H1 (cell line): ENCODE results near the gene GRID1. TPM values are rescaled to one million over a fixed set of nuclear protein-coding genes. Genes with fewer than 3 reads are reported as not detected.

Source experiments
- CTCF ChIA-PET: fragments of 300-600 bp; sonication (Branson Sonifier 250); formaldehyde crosslinking; loops from one replicate; lab custom pipeline; 2021; ENCODE audit not compliant: partially characterized antibody; lab: Charles Lee
- POLR2A ChIA-PET: fragments of 300-600 bp; sonication (Branson Sonifier 250); formaldehyde crosslinking; loops from one replicate; lab custom pipeline; 2021; ENCODE audit warnings: inconsistent platforms; ENCODE audit not compliant: partially characterized antibody; lab: Charles Lee
- DNase-seq, 2 experiments: peaks; one replicate each; pipeline versions ENCODE4 v3.0.0 to v3.0.0-alpha.2; 2010 to 2022; ENCODE audit warnings: low spot score in 2 of 2, low read depth in 1 of 2, mixed read lengths in 1 of 2
- FAIRE-seq: peaks from 2 replicates; lab custom pipeline; 2011; peaks lifted over from hg19 to GRCh38; lab: Jason Lieb, UNC
- H2AFZ ChIP-seq: 2 replicates; pipeline ENCODE4 v1.8.1; 2012; ENCODE audit warnings: low read length, inconsistent platforms
- H2AK5ac ChIP-seq: 2 replicates; pipeline ENCODE4 v1.6.1; 2013; ENCODE audit warnings: low read depth, low read length
- H2BK120ac ChIP-seq: replicated peaks from 2 replicates; pipeline ENCODE3; 2013; ENCODE audit warnings: low read depth, low read length, inconsistent platforms
- H2BK12ac ChIP-seq: 2 replicates; pipeline ENCODE4 v1.6.1; 2013; ENCODE audit warnings: low read depth, low read length
- H2BK15ac ChIP-seq: 2 replicates; pipeline ENCODE4 v1.6.1; 2013; ENCODE audit warnings: low read length
- H2BK20ac ChIP-seq: 2 replicates; pipeline ENCODE4 v1.6.1; 2013; ENCODE audit warnings: low read length
- H2BK5ac ChIP-seq: 2 replicates; pipeline ENCODE4 v1.6.1; 2013; ENCODE audit warnings: low read depth, low read length
- H3K14ac ChIP-seq: 2 replicates; pipeline ENCODE4 v1.6.1; 2013; ENCODE audit warnings: inconsistent platforms; ENCODE audit not compliant: insufficient read length
- H3K18ac ChIP-seq: 2 replicates; pipeline ENCODE4 v1.6.1; 2013; ENCODE audit warnings: low read length; ENCODE audit errors: extremely low read depth
- H3K23ac ChIP-seq: 2 replicates; pipeline ENCODE4 v1.6.1; 2013; ENCODE audit warnings: inconsistent platforms; ENCODE audit not compliant: insufficient read length
- H3K23me2 ChIP-seq: 2 replicates; pipeline ENCODE4 v1.6.1; 2013; ENCODE audit warnings: low read depth, low read length
- H3K27ac ChIP-seq: 2 replicates; pipeline ENCODE4 v1.6.1; 2011; ENCODE audit warnings: low read depth, low read length, inconsistent platforms
- H3K27me3 ChIP-seq, 4 experiments: replicated peaks in 1 of 4; 1 replicate in 1 of 4; 2 replicates in 3 of 4; pipeline versions ENCODE4 v1.6.1 to v1.8.1; 2011 to 2013; ENCODE audit warnings: low read length in 3 of 4, mild to moderate bottlenecking in 3 of 4, inconsistent platforms in 2 of 4, mixed read lengths in 2 of 4, moderate library complexity in 1 of 4; ENCODE audit not compliant: control insufficient read depth in 3 of 4, insufficient read depth in 3 of 4; ENCODE audit errors: extremely low read depth in 1 of 4
- H3K36me3 ChIP-seq, 4 experiments: 2 replicates each; pipeline versions ENCODE4 v1.6.1 to v1.8.1; 2011 to 2013; ENCODE audit warnings: mild to moderate bottlenecking in 4 of 4, low read length in 3 of 4, moderate library complexity in 2 of 4, control low read depth in 1 of 4, inconsistent platforms in 1 of 4; ENCODE audit not compliant: insufficient read depth in 4 of 4, control insufficient read depth in 2 of 4
- H3K4ac ChIP-seq: replicated peaks from 2 replicates; pipeline ENCODE3; 2013; ENCODE audit warnings: low read length, low read depth, mixed read lengths, inconsistent platforms; ENCODE audit not compliant: insufficient read length
- H3K4me1 ChIP-seq, 4 experiments: replicated peaks in 1 of 4; 1 replicate in 1 of 4; 2 replicates in 3 of 4; pipeline versions ENCODE4 v1.6.1 to v1.8.1; 2011 to 2013; ENCODE audit warnings: low read length in 3 of 4, inconsistent platforms in 2 of 4, mixed read lengths in 1 of 4; ENCODE audit not compliant: insufficient read depth in 4 of 4, control insufficient read depth in 3 of 4
- H3K4me2 ChIP-seq, 2 experiments: 2 replicates each; pipeline versions ENCODE4 v1.6.1 to v1.8.1; 2011 to 2013; ENCODE audit warnings: low read depth in 2 of 2, low read length in 2 of 2, control low read depth in 1 of 2, inconsistent platforms in 1 of 2, mild to moderate bottlenecking in 1 of 2; ENCODE audit not compliant: insufficient read depth in 1 of 2
- H3K4me3 ChIP-seq, 4 experiments: fragments of 200-600, 300-600 bp in 1 of 4; sonication (generic), shearing (Covaris generic), sonication (Bioruptor Twin) in 1 of 4; 2 replicates each; pipeline versions ENCODE4 v1.5.1 to v1.8.1; 2011 to 2016; ENCODE audit warnings: low read length in 4 of 4, low read depth in 3 of 4, control low read depth in 2 of 4, inconsistent platforms in 2 of 4, mild to moderate bottlenecking in 2 of 4, mixed read lengths in 1 of 4, moderate library complexity in 1 of 4; ENCODE audit not compliant: insufficient read depth in 2 of 4; ENCODE audit errors: extremely low read depth in 1 of 4
- H3K56ac ChIP-seq: replicated peaks from 2 replicates; pipeline ENCODE3; 2013; ENCODE audit warnings: low read depth, mild to moderate bottlenecking, mixed read lengths, low read length, inconsistent platforms; ENCODE audit not compliant: insufficient read length
- H3K79me1 ChIP-seq: 2 replicates; pipeline ENCODE4 v1.6.1; 2013; ENCODE audit warnings: low read depth, low read length, control low read depth
- H3K79me2 ChIP-seq, 2 experiments: 2 replicates each; pipeline versions ENCODE4 v1.6.1 to v1.8.1; 2012 to 2013; ENCODE audit warnings: low read length in 2 of 2, mild to moderate bottlenecking in 2 of 2, inconsistent platforms in 1 of 2; ENCODE audit not compliant: insufficient read depth in 2 of 2, control insufficient read depth in 1 of 2
- H3K9ac ChIP-seq, 4 experiments: replicated peaks in 1 of 4; 1 replicate in 1 of 4; 2 replicates in 3 of 4; pipeline versions ENCODE4 v1.6.1 to v1.8.1; 2011 to 2013; ENCODE audit warnings: low read depth in 3 of 4, low read length in 3 of 4, control low read depth in 2 of 4, mild to moderate bottlenecking in 2 of 4, moderate library complexity in 2 of 4, inconsistent platforms in 1 of 4; ENCODE audit errors: extremely low read depth in 1 of 4
- H3K9me3 ChIP-seq, 2 experiments: 2 replicates each; pipeline versions ENCODE4 v1.6.1 to v1.8.1; 2012 to 2013; ENCODE audit warnings: mild to moderate bottlenecking in 2 of 2, moderate library complexity in 2 of 2, control low read depth in 1 of 2, inconsistent platforms in 1 of 2, low read depth in 1 of 2, low read length in 1 of 2, mixed read lengths in 1 of 2; ENCODE audit not compliant: insufficient read depth in 2 of 2
- H4K20me1 ChIP-seq, 2 experiments: replicated peaks in 1 of 2; 2 replicates each; pipeline versions ENCODE3 to v1.8.1; 2011 to 2013; ENCODE audit warnings: inconsistent platforms in 2 of 2, low read length in 2 of 2, mild to moderate bottlenecking in 1 of 2; ENCODE audit not compliant: insufficient read depth in 2 of 2, control insufficient read depth in 1 of 2
- H4K5ac ChIP-seq: 2 replicates; pipeline ENCODE4 v1.6.1; 2013; ENCODE audit warnings: low read length, low read depth, mixed read lengths, inconsistent platforms; ENCODE audit not compliant: insufficient read length
- H4K8ac ChIP-seq: 2 replicates; pipeline ENCODE4 v1.8.0; 2013; ENCODE audit warnings: mild to moderate bottlenecking, moderate library complexity, low read length, inconsistent platforms; ENCODE audit not compliant: insufficient read depth; ENCODE audit errors: extremely low read depth
- H4K91ac ChIP-seq: replicated peaks from 2 replicates; pipeline ENCODE3; 2013; ENCODE audit warnings: low read length, mixed read lengths, inconsistent platforms; ENCODE audit not compliant: insufficient read length
- ASH2L ChIP-seq: fragments of 200-600, 300-600 bp; sonication (generic); IDR thresholded peaks from one replicate; pipeline ENCODE4 v1.7.1; 2017; ENCODE audit warnings: low read length
- CBX8 ChIP-seq: fragments of 300-800, 300-1000 bp; sonication (generic); IDR thresholded peaks from 2 replicates; pipeline ENCODE4 v1.7.1; 2016; ENCODE audit warnings: low read depth, low read length, borderline replicate concordance
- EP300 ChIP-seq, 2 experiments: IDR thresholded peaks; 1 replicate in 1 of 2; 2 replicates in 1 of 2; pipeline ENCODE4 v1.6.1; 2011 to 2012; ENCODE audit warnings: low read depth in 2 of 2, low read length in 2 of 2, mild to moderate bottlenecking in 2 of 2, borderline replicate concordance in 1 of 2, inconsistent platforms in 1 of 2, moderate library complexity in 1 of 2
- FOSL1 ChIP-seq: IDR thresholded peaks from 2 replicates; pipeline ENCODE4 v1.6.1; 2011; ENCODE audit warnings: mild to moderate bottlenecking, low read depth, low read length, moderate library complexity; ENCODE audit not compliant: insufficient read depth
- GABPA ChIP-seq: IDR thresholded peaks from 2 replicates; pipeline ENCODE4 v1.6.1; 2011; ENCODE audit warnings: mild to moderate bottlenecking, low read length, moderate library complexity, borderline replicate concordance; ENCODE audit not compliant: insufficient read depth
- HDAC2 ChIP-seq, 2 experiments: fragments of 300-600 bp in 1 of 2; sonication (generic) in 1 of 2; IDR thresholded peaks; 2 replicates each; pipeline ENCODE4 v1.6.1; 2011 to 2012; ENCODE audit warnings: low read depth in 2 of 2, low read length in 2 of 2, mild to moderate bottlenecking in 2 of 2, moderate library complexity in 2 of 2, borderline replicate concordance in 1 of 2, inconsistent platforms in 1 of 2
- KDM1A ChIP-seq: fragments of 200-600, 300-600 bp; sonication (generic); IDR thresholded peaks from 2 replicates; pipeline ENCODE4 v1.7.1; 2016; ENCODE audit warnings: mild to moderate bottlenecking, low read length, borderline replicate concordance
- PHF8 ChIP-seq: fragments of 200-600 bp; sonication (generic); conservative IDR thresholded peaks from 2 replicates; pipeline ENCODE4 v1.7.1; 2012; ENCODE audit warnings: low read depth, mild to moderate bottlenecking, inconsistent platforms, low read length, moderate library complexity
- POU5F1 ChIP-seq: IDR thresholded peaks from 2 replicates; pipeline ENCODE4 v1.6.1; 2011; ENCODE audit warnings: low read depth, mild to moderate bottlenecking, low read length, moderate library complexity
- RFX5 ChIP-seq: IDR thresholded peaks from 2 replicates; pipeline ENCODE4 v1.6.1; 2011; ENCODE audit warnings: low read depth, low read length, improper control_type of control experiment, borderline replicate concordance
- SIX5 ChIP-seq: IDR thresholded peaks from 2 replicates; pipeline ENCODE4 v1.6.1; 2011; ENCODE audit warnings: mild to moderate bottlenecking, low read depth, low read length
- SP1 ChIP-seq: IDR thresholded peaks from 2 replicates; pipeline ENCODE4 v1.6.1; 2011; ENCODE audit warnings: low read depth, low read length
- TBP ChIP-seq: IDR thresholded peaks from 2 replicates; pipeline ENCODE4 v1.6.1; 2011; ENCODE audit warnings: low read depth, low read length, improper control_type of control experiment
- TCF12 ChIP-seq: IDR thresholded peaks from 2 replicates; pipeline ENCODE4 v1.6.1; 2011; ENCODE audit warnings: low read depth, mild to moderate bottlenecking, low read length
- TEAD4 ChIP-seq: IDR thresholded peaks from 2 replicates; pipeline ENCODE4 v1.6.1; 2012; ENCODE audit warnings: low read depth, low read length, inconsistent platforms, mixed read lengths
- WGBS, 2 experiments: shearing (Covaris generic) in 1 of 2; methylation state at CpG; one replicate each; pipeline versions ENCODE4 v1.1.6 to v1.1.7; 2013 to 2015; ENCODE audit warnings: low lambda C conversion rate in 2 of 2, mixed read lengths in 2 of 2, inconsistent platforms in 1 of 2, low coverage in 1 of 2, missing lambda C conversion rate in 1 of 2; ENCODE audit not compliant: insufficient replicate concordance in 2 of 2, insufficient coverage in 1 of 2, insufficient read length in 1 of 2; ENCODE audit errors: extremely low coverage in 1 of 2, missing lambda C conversion rate in 1 of 2; 5-methylcytosine and 5-hydroxymethylcytosine counted together
- polyA plus RNA-seq, 7 experiments: library from polyadenylated mRNA; depleted of rRNA in 3 of 7; stranded (reverse) in 5 of 7; unstranded in 2 of 7; fragments of >200 nt in 5 of 7; fragments of 200-250 nt in 2 of 7; gene quantifications; 1 replicate in 5 of 7; 2 replicates in 1 of 7; 4 replicates in 1 of 7; pipeline versions ENCODE4 v1.2.1 to v1.2.3, GENCODE V29; 2011 to 2013; ENCODE audit warnings: missing spikeins in 2 of 7, mixed read lengths in 2 of 7
- total RNA-seq: library from RNA; stranded (reverse); fragmentation: NEBNext Ultra II Directional; extraction: Animal tissue kit (Norgen Biotek cat#: 25700); gene quantifications from 2 replicates; pipeline ENCODE4 v1.2.1, GENCODE V29; 2021

The GRID1 gene
- total and polyA plus RNA-seq, 2 of the 8 experiments (the other 6 are each of a cell fraction or from before 2014, with no cell fraction given), result 0.22 to 0.30 TPM

- CTCF ChIA-PET, result interaction anchor here (0.6 to 1.4 kb wide), 2 partner anchors 9 to 29 kb away, joined by 3 to 4 read pairs; no protein-coding TSS in a partner anchor
- no peak overlapping the region for H2BK120ac ChIP-seq
- no peak overlapping the region for H3K9ac ChIP-seq
- H3K18ac ChIP-seq, result no peak overlapping the region
- no peak for DNase-seq
- H3K27me3 ChIP-seq, result no peaks in the 10 kb centered on the region; a peak in 1 of 7 replicates
- H2BK5ac ChIP-seq, result no peak overlapping the region
- no peak overlapping the region for H3K14ac ChIP-seq
- H2AFZ ChIP-seq, result no peak overlapping the region
- H4K8ac ChIP-seq, result no peak overlapping the region
- peaks cover 0 to 4% (median 0%) of the 10 kb centered on the region in 4 experiments; a peak in 2 of 7 replicates for H3K4me1 ChIP-seq
- 79% methylated on average over 1 of the region's 1 CpG; no CpG with 5 or more reads in 1 of the 2 experiments for WGBS, 2 experiments
- no peak overlapping the region for H2BK15ac ChIP-seq
- H3K36me3 ChIP-seq, result no peaks in the 10 kb centered on the region
- H3K23ac ChIP-seq, result no peak overlapping the region
- H2BK20ac ChIP-seq, result no peak overlapping the region
- H3K9me3 ChIP-seq, result no peaks in the 10 kb centered on the region
- no peaks in the 10 kb centered on the region for H3K23me2 ChIP-seq
- no peak overlapping the region for H4K91ac ChIP-seq
- H2BK12ac ChIP-seq, result no peak overlapping the region
- H3K56ac ChIP-seq, result no peak overlapping the region
- POLR2A ChIA-PET, result no interaction called here
- H3K4me2 ChIP-seq, result no peak overlapping the region
- no peak overlapping the region for H2AK5ac ChIP-seq
- H3K79me2 ChIP-seq, result no peaks in the 10 kb centered on the region
- no peak overlapping the region for H4K5ac ChIP-seq
- H3K79me1 ChIP-seq, result peaks cover 2% of the 10 kb centered on the region; the same call in 1 of the 2 replicates
- no peak overlapping the region for H3K4me3 ChIP-seq
- H3K4ac ChIP-seq, result no peak overlapping the region
- H3K27ac ChIP-seq, result no peak overlapping the region
- peaks cover 0 to 3% of the 10 kb centered on the region in 2 experiments for H4K20me1 ChIP-seq
- FAIRE-seq, result no peak
- TF ChIP-seq GABPA (no peak), SIX5 (no peak), TEAD4 (no peak), ASH2L (no peak), CBX8 (no peak), POU5F1 (no peak), RFX5 (no peak), SP1 (no peak), KDM1A (no peak), HDAC2 (IDR thresholded peaks at IDR 0.05; ENCODE audit: borderline replicate concordance in 1 of 2, low read depth in 2 of 2, low read length in 2 of 2) (no peak), TBP (no peak), PHF8 (no peak), TCF12 (no peak), EP300 (IDR thresholded peaks at IDR 0.05; ENCODE audit: borderline replicate concordance in 1 of 2, low read depth in 2 of 2, low read length in 2 of 2) (no peak), FOSL1 (no peak)
Observed at GRCh38 chr10:86200269-86200668, 166.3 kb downstream of the GRID1 start.
